ENCODE data around the gene NRXN3. TPM values are rescaled to one million over a fixed set of nuclear protein-coding genes. Genes with fewer than 3 reads are reported as not detected.

NRXN3 gene
- total and polyA plus RNA-seq, 2 of the 4 experiments (the other 2 are of a cell fraction): 4.8 to 25.1 TPM

- Histone ChIP-seq H3K4me3 (ENCODE audit: insufficient read depth, low read depth, low read length) (no peak overlapping the region), H2BK15ac (ENCODE audit: low read depth, low read length) (no peak overlapping the region), H2AK9ac (replicated peaks; ENCODE audit: low read depth, low read length, poor library complexity) (no peak overlapping the region), H3K27ac (ENCODE audit: insufficient read depth, low read length) (no peak overlapping the region), H3K9me3 (ENCODE audit: control insufficient read depth, insufficient read depth, low read length) (peaks cover 16% of the 10 kb centered on the region), H3K9me1 (ENCODE audit: insufficient read depth, low read length) (no peaks in the 10 kb centered on the region), H3K9ac (ENCODE audit: low read depth, low read length) (no peak overlapping the region), H3K56ac (ENCODE audit: extremely low read depth, insufficient read depth, low read length) (no peak overlapping the region), H2BK20ac (ENCODE audit: low read depth, low read length) (no peak overlapping the region), H4K91ac (ENCODE audit: insufficient read depth, low read depth, low read length) (no peak overlapping the region), H2BK5ac (ENCODE audit: low read depth, low read length, poor library complexity, severe bottlenecking) (no peak overlapping the region), H2AFZ (replicated peaks; ENCODE audit: low read length, poor library complexity) (no peak overlapping the region), H3K79me1 (ENCODE audit: low read depth in 1 of 2, low read length in 2 of 2) (no peaks in the 10 kb centered on the region), H2AK5ac (ENCODE audit: low read depth, low read length) (no peak overlapping the region), H3K4me1 (ENCODE audit: control insufficient read depth, insufficient read depth, low read length) (no peaks in the 10 kb centered on the region), H3K18ac (ENCODE audit: low read depth, low read length) (no peak overlapping the region), H4K8ac (ENCODE audit: low read depth in 2 of 2, low read length in 2 of 2) (no peak overlapping the region), H3K36me3 (ENCODE audit: control insufficient read depth, insufficient read depth, low read length) (no peaks in the 10 kb centered on the region), H3K27me3 (ENCODE audit: control insufficient read depth, insufficient read depth, low read length) (no peaks in the 10 kb centered on the region), H4K20me1 (ENCODE audit: insufficient read depth, low read length) (no peaks in the 10 kb centered on the region), H2BK120ac (ENCODE audit: low read depth, low read length) (no peak overlapping the region), H3K14ac (replicated peaks; ENCODE audit: low read depth, low read length) (no peak overlapping the region), H4K5ac (ENCODE audit: low read depth, low read length) (no peak overlapping the region), H3K23ac (ENCODE audit: low read depth, low read length) (no peak overlapping the region), H3K4me2 (ENCODE audit: low read depth, low read length) (no peak overlapping the region), H3K4ac (ENCODE audit: low read depth, low read length) (no peak overlapping the region)
- intact Hi-C loops (cut with micrococcal nuclease): no loop called here
- POLR2A ChIA-PET (ENCODE audit: unreplicated experiment): no interaction called here
- BruUV-seq (replicated peaks): no TSS peak
- no peak for TF ChIP-seq MAZ (IDR thresholded peaks at IDR 0.05; ENCODE audit: borderline replicate concordance, low read depth, low read length)
- TF ChIP-seq SMC3 (IDR thresholded peaks at IDR 0.05; ENCODE audit: low read depth, low read length): no peak
- TF ChIP-seq NFE2L2 (IDR thresholded peaks at IDR 0.05; ENCODE audit: low read depth, low read length): no peak
- TF ChIP-seq CHD1 (IDR thresholded peaks at IDR 0.05; ENCODE audit: low read depth, low read length): no peak
- no peak for TF ChIP-seq RCOR1 (IDR thresholded peaks at IDR 0.05; ENCODE audit: insufficient replicate concordance, low read length)
- no peak for TF ChIP-seq MAFK (IDR thresholded peaks at IDR 0.05; ENCODE audit: low read depth, low read length)
- TF ChIP-seq, protein P1, sequence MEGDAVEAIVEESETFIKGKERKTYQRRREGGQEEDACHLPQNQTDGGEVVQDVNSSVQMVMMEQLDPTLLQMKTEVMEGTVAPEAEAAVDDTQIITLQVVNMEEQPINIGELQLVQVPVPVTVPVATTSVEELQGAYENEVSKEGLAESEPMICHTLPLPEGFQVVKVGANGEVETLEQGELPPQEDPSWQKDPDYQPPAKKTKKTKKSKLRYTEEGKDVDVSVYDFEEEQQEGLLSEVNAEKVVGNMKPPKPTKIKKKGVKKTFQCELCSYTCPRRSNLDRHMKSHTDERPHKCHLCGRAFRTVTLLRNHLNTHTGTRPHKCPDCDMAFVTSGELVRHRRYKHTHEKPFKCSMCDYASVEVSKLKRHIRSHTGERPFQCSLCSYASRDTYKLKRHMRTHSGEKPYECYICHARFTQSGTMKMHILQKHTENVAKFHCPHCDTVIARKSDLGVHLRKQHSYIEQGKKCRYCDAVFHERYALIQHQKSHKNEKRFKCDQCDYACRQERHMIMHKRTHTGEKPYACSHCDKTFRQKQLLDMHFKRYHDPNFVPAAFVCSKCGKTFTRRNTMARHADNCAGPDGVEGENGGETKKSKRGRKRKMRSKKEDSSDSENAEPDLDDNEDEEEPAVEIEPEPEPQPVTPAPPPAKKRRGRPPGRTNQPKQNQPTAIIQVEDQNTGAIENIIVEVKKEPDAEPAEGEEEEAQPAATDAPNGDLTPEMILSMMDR (conservative IDR thresholded peaks at IDR 0.05; ENCODE audit: low read depth, low read length): no peak
- no peak for TF ChIP-seq ELK1 (IDR thresholded peaks at IDR 0.05; ENCODE audit: borderline replicate concordance, low read depth, low read length)
- TF ChIP-seq CEBPB (IDR thresholded peaks at IDR 0.05; ENCODE audit: low read depth, low read length): no peak
- no peak for TF ChIP-seq POLR2A (IDR thresholded peaks at IDR 0.05; ENCODE audit: low read depth, low read length)
- TF ChIP-seq RFX5 (IDR thresholded peaks at IDR 0.05; ENCODE audit: low read depth, low read length): no peak
- TF ChIP-seq BHLHE40 (IDR thresholded peaks at IDR 0.05; ENCODE audit: low read depth, low read length): no peak
- no peak for TF ChIP-seq FOS (IDR thresholded peaks at IDR 0.05; ENCODE audit: low read depth, low read length)
- TF ChIP-seq, protein P2, sequence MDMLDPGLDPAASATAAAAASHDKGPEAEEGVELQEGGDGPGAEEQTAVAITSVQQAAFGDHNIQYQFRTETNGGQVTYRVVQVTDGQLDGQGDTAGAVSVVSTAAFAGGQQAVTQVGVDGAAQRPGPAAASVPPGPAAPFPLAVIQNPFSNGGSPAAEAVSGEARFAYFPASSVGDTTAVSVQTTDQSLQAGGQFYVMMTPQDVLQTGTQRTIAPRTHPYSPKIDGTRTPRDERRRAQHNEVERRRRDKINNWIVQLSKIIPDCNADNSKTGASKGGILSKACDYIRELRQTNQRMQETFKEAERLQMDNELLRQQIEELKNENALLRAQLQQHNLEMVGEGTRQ (IDR thresholded peaks at IDR 0.05; ENCODE audit: low read depth, low read length): no peak
- no peak for TF ChIP-seq MXI1 (IDR thresholded peaks at IDR 0.05; ENCODE audit: borderline replicate concordance, low read depth, low read length)
- TF ChIP-seq RAD21 (IDR thresholded peaks at IDR 0.05; ENCODE audit: low read length): no peak
- dilution Hi-C loops (cut with HindIII; ENCODE audit: low sequenced_read_pairs, unreplicated experiment): no loop called here
- no peak for ATAC-seq (ENCODE audit: low read depth)
- CTCF ChIA-PET: no interaction called here
- DNase-seq: no peak
- in situ Hi-C loops (cut with MboI; ENCODE audit: low sequenced_read_pairs): no loop called here
- WGBS, 2 experiments (ENCODE audit: extremely low coverage in 2 of 2, insufficient read length in 1 of 2): 48% methylated on average over 3 of the region's 5 CpGs; no CpG with 5 or more reads in 1 of the 2 experiments
Observed at GRCh38 chr14:78359581-78359980, 189.4 kb downstream of the NRXN3 start.

Measured in IMR-90 (cell line).